ENCODE data around the gene NOL7. TPM values are rescaled to one million over a fixed set of nuclear protein-coding genes. Genes with fewer than 3 reads are reported as not detected.

NOL7 gene
- total and polyA plus RNA-seq, 2 donors (not counting 3 experiments of a cell fraction or from before 2014, with no cell fraction given) = 36.3 to 80.0 TPM

- H3K4me1 ChIP-seq (ENCODE audit: control insufficient read depth, extremely low read depth, insufficient read depth, low read length) = peaks cover 7% of the 10 kb centered on the region
- no peaks in the 10 kb centered on the region for H4K20me1 ChIP-seq (replicated peaks; ENCODE audit: control insufficient read depth, extremely low read depth, insufficient read depth, low read length)
- TF ChIP-seq POLR2AphosphoS5 (IDR thresholded peaks at IDR 0.05; ENCODE audit: insufficient read depth, low read depth, low read length) = no peak
- H3K9ac ChIP-seq (replicated peaks; ENCODE audit: extremely low read depth, insufficient read depth, low read length) = no peak overlapping the region
- H3K4me2 ChIP-seq (ENCODE audit: insufficient read depth, low read length) = no peak overlapping the region
- ChIA-PET POLR2A (no interaction called here), CTCF (interaction anchor here (1.5 kb wide), 1 partner anchor 12 kb away, joined by 6 read pairs; no protein-coding TSS in a partner anchor)
- H3K27ac ChIP-seq (ENCODE audit: insufficient read depth, low read depth, low read length) = no peak overlapping the region
- H3K27me3 ChIP-seq (ENCODE audit: control insufficient read depth in 2 of 2, insufficient read depth in 2 of 2, low read length in 2 of 2) = no peaks in the 10 kb centered on the region
- H3K36me3 ChIP-seq (ENCODE audit: control insufficient read depth in 2 of 2, extremely low read depth in 1 of 2, insufficient read depth in 2 of 2, low read length in 2 of 2) = peaks cover 2 to 3% of the 10 kb centered on the region in 2 experiments
- no peaks in the 10 kb centered on the region for H3K79me2 ChIP-seq (ENCODE audit: control insufficient read depth, insufficient read depth, low read length)
- dilution Hi-C loops (cut with MboI; ENCODE audit: extremely low pct_ligation_motif_present, low sequenced_read_pairs) (no loop called here), intact Hi-C loops (cut with micrococcal nuclease) (no loop called here)
- no TSS peak for BruUV-seq (replicated peaks)
- H3K9me1 ChIP-seq (replicated peaks; ENCODE audit: control insufficient read depth, extremely low read depth, insufficient read depth, low read length) = no peaks in the 10 kb centered on the region
- no peaks in the 10 kb centered on the region for H3K9me3 ChIP-seq (replicated peaks; ENCODE audit: control insufficient read depth, insufficient read depth, low read length)
- no peak for DNase-seq (ENCODE audit: low read depth, low spot score)
- FAIRE-seq = no peak
- H2AFZ ChIP-seq (ENCODE audit: low read depth, low read length) = no peak overlapping the region
- H3K4me3 ChIP-seq (replicated peaks in 1 of 3; ENCODE audit: insufficient read depth in 1 of 3, low read depth in 1 of 3, low read length in 3 of 3) = no peak overlapping the region
Observed at GRCh38 chr6:13641315-13641714, 26.2 kb downstream of the NOL7 start.

GRCh38 chr6:13643125-13643524 lies 28.0 kb downstream of the NOL7 start:
- POLR2A ChIA-PET = no interaction called here
- Histone ChIP-seq H3K27me3 (ENCODE audit: control insufficient read depth in 2 of 2, insufficient read depth in 2 of 2, low read length in 2 of 2) (no peaks in the 10 kb centered on the region), H3K9me3 (replicated peaks; ENCODE audit: control insufficient read depth, insufficient read depth, low read length) (no peaks in the 10 kb centered on the region), H3K9ac (replicated peaks; ENCODE audit: extremely low read depth, insufficient read depth, low read length) (no peak overlapping the region), H4K20me1 (replicated peaks; ENCODE audit: control insufficient read depth, extremely low read depth, insufficient read depth, low read length) (no peaks in the 10 kb centered on the region), H3K4me1 (ENCODE audit: control insufficient read depth, extremely low read depth, insufficient read depth, low read length) (no peaks in the 10 kb centered on the region), H3K9me1 (replicated peaks; ENCODE audit: control insufficient read depth, extremely low read depth, insufficient read depth, low read length) (no peaks in the 10 kb centered on the region), H3K79me2 (ENCODE audit: control insufficient read depth, insufficient read depth, low read length) (no peaks in the 10 kb centered on the region), H3K27ac (ENCODE audit: insufficient read depth, low read depth, low read length) (no peak overlapping the region), H3K4me3 (replicated peaks in 1 of 3; ENCODE audit: insufficient read depth in 1 of 3, low read depth in 1 of 3, low read length in 3 of 3) (no peak overlapping the region), H2AFZ (ENCODE audit: low read depth, low read length) (no peak overlapping the region), H3K4me2 (ENCODE audit: insufficient read depth, low read length) (no peak overlapping the region), H3K36me3 (ENCODE audit: control insufficient read depth in 2 of 2, extremely low read depth in 1 of 2, insufficient read depth in 2 of 2, low read length in 2 of 2) (peaks cover 2% of the 10 kb centered on the region in 2 experiments)
- FAIRE-seq (no peak), DNase-seq (ENCODE audit: low read depth, low spot score) (no peak)
- dilution Hi-C loops (cut with MboI; ENCODE audit: extremely low pct_ligation_motif_present, low sequenced_read_pairs) = no loop called here
- TF ChIP-seq GATA2 (IDR thresholded peaks at IDR 0.05; ENCODE audit: insufficient read depth, insufficient read length, low read depth, low read length) (no peak), POLR2AphosphoS5 (IDR thresholded peaks at IDR 0.05; ENCODE audit: insufficient read depth, low read depth, low read length) (no peak)
- CTCF ChIA-PET = no interaction called here
- BruUV-seq (replicated peaks) = no TSS peak
- intact Hi-C loops (cut with micrococcal nuclease) = no loop called here
